Skeletal muscle tissue (tissue), 4 donors: Measurements from ENCODE around the gene WSCD1. TPM values are rescaled to one million over a fixed set of nuclear protein-coding genes. Genes with fewer than 3 reads are reported as not detected.

Source experiments
- H3K27ac ChIP-seq: one replicate; pipeline ENCODE4 v1.7.0; 2013; ENCODE audit warnings: mild to moderate bottlenecking, low read depth, low read length, inconsistent platforms
- H3K27me3 ChIP-seq, 3 donors: one replicate each; pipeline ENCODE4 v1.7.0; 2013; ENCODE audit warnings: low read length in 3 of 3; ENCODE audit not compliant: control insufficient read depth in 3 of 3, insufficient read depth in 3 of 3
- H3K36me3 ChIP-seq, 3 donors: one replicate each; pipeline ENCODE4 v1.7.0; 2013; ENCODE audit warnings: low read length in 3 of 3; ENCODE audit not compliant: control insufficient read depth in 3 of 3, insufficient read depth in 3 of 3
- H3K4me1 ChIP-seq, 3 donors: one replicate each; pipeline ENCODE4 v1.7.0; 2013; ENCODE audit warnings: low read length in 3 of 3, mild to moderate bottlenecking in 3 of 3; ENCODE audit not compliant: control insufficient read depth in 3 of 3, insufficient read depth in 3 of 3
- H3K4me3 ChIP-seq, 3 donors: one replicate each; pipeline ENCODE4 v1.7.0; 2013; ENCODE audit warnings: low read length in 3 of 3
- H3K9ac ChIP-seq, 3 donors: one replicate each; pipeline ENCODE4 v1.7.0; 2013; ENCODE audit warnings: low read length in 3 of 3, mild to moderate bottlenecking in 3 of 3, moderate library complexity in 2 of 3, low read depth in 1 of 3
- H3K9me3 ChIP-seq, 3 donors: one replicate each; pipeline ENCODE4 v1.7.0; 2013; ENCODE audit warnings: low read length in 3 of 3; ENCODE audit not compliant: control insufficient read depth in 3 of 3
- total RNA-seq: library from RNA; depleted of rRNA; stranded (reverse); fragments of >200 nt; gene quantifications from one replicate; pipeline ENCODE4 v1.2.3, GENCODE V29; 2014
- donor health status: Osteomylitis.

WSCD1 gene
- total RNA-seq, 1 donor from 2014 or later = 33.4 TPM

- peaks cover 0 to 13% (median 8%) of the 10 kb centered on the region in 3 donors for H3K4me1 ChIP-seq
- H3K9ac ChIP-seq = no peak overlapping the region
- H3K27me3 ChIP-seq = peaks cover 0 to 23% (median 2%) of the 10 kb centered on the region in 3 donors
- H3K27ac ChIP-seq = no peak overlapping the region
- no peaks in the 10 kb centered on the region for H3K9me3 ChIP-seq
- no peaks in the 10 kb centered on the region for H3K36me3 ChIP-seq
- H3K4me3 ChIP-seq = no peak overlapping the region
These were observed 100.2 kb downstream of the WSCD1 start for GRCh38 chr17:6170349-6170748.

- Histone ChIP-seq H3K36me3 (no peaks in the 10 kb centered on the region), H3K27me3 (peaks cover 0 to 19% (median 2%) of the 10 kb centered on the region in 3 donors), H3K9ac (no peak overlapping the region), H3K4me3 (no peak overlapping the region), H3K4me1 (no peaks in the 10 kb centered on the region), H3K9me3 (no peaks in the 10 kb centered on the region), H3K27ac (no peak overlapping the region)
These were observed 102.6 kb downstream of the WSCD1 start for GRCh38 chr17:6172642-6173330.

GRCh38 chr17:6173653-6174052, 103.5 kb downstream of the WSCD1 start:
- H3K36me3 ChIP-seq = no peaks in the 10 kb centered on the region
- no peak overlapping the region for H3K9ac ChIP-seq
- no peak overlapping the region for H3K27ac ChIP-seq

More at GRCh38 chr17:6173653-6174052, 103.5 kb downstream of the WSCD1 start:
- H3K4me1 ChIP-seq = no peaks in the 10 kb centered on the region
- H3K27me3 ChIP-seq = peaks cover 0 to 20% (median 5%) of the 10 kb centered on the region in 3 donors
- H3K4me3 ChIP-seq = no peak overlapping the region
- H3K9me3 ChIP-seq = no peaks in the 10 kb centered on the region
